ENCODE data around the gene PTPRQ.
A peak's percentile ranks its signal among the peaks of the same experiment; 100 is the strongest.
"Not testable (repeated sequence)": the region's sequence is repeated elsewhere in the genome, so short reads cannot be mapped to it uniquely, and the experiment has no call there.

The PTPRQ gene

GRCh38 chr12:80477521-80478145 is 33.6 kb downstream of the PTPRQ start:
- not testable (repeated sequence) for DNase-seq

- no peak for DNase-seq
Observed at GRCh38 chr12:80484746-80485145, 40.7 kb downstream of the PTPRQ start.

DNA sequence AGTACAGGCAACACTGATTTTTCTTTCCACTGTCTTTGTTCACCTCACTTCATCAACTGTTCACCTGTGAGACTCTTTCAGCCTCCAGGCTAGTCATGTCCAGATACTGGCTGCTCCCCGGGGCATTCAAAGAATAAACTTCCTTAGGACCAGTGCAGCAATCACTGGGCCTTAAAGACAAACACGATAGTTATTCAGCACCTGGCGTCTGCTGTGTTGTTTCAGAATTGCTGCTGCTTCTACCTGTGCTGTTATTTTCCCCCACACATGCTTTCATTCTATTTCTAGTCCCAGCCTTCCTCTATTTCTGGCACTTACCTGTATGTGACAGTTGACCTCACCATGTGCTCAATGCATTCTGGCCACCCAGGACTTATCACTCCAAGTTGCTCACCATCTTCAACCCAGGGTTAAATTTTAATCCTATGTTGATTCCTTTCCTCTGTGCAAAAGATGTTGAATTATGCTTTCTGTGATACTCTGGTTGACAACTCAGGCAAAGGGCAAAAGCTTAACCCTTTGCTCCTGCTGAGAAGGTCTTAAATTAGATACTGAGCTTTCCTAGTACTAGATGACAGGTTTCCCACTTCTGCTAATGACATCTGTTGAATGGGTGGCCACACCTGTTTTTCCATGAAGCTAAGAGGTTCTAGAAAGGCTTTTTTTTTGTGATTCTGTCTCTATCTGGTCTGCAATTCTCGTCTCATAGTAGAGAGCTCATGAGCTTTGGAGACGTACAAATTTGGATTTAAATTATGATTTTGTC is 41.4 kb downstream of the PTPRQ start:
- DNase-seq = no peak

DNA sequence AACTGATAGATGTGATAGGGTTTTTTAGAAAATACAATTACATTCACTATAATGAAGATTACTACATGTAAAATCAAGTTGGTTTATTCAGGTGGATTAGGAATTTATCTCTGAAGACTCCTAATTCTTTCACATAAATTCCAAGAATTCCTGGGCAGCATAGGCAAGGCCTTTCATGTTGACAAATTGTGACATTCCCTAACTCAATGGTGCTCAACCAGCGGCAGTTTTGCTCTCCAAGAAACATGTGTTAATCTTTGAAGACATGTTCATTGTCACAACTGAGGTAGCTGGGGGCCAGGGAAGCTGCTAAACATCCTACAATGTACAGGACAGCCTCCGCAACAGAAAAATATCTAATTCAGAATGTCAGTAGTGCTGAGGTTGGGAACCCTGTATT is 46.3 kb downstream of the PTPRQ start:
- no peak for DNase-seq

DNA sequence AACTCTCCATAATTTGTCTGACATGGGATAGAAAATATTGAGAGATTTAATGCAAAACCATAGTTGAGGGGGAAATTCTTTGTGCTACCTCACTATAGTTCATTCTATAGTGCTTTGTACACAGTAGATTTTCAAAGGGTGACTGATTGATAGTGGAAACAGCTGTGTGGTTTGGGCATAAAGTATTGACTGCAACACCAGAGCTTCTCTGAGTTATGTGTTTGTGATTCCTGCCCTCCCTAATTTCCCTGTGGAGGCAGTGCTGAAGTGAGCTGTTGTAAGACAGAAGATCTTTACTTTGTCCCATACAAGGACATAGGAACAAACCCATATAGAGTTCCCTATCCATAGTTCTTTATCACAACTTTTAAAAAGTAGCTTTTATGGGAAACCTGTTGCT is 47.1 kb downstream of the PTPRQ start:
- no peak for DNase-seq

DNA sequence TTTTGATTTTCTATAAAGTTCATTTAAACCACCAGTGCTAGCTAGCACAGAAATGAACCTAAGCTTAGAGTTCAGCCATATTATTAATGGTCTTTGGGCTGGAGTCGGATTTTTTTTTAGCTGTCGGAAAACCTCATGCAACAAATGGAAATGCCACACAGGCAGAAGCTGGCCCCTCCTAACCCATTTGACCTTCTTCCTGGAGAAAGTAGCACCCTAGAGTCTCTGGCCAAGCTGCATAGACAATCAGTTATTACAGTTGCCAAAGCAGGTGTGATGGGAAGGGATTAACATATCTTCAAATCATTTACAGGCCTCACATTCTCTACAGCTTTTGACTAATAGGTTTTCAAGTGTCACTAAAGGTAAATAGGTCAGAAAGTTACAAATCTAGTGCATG is 49.4 kb downstream of the PTPRQ start:
- DNase-seq = no peak

- no peak for DNase-seq
Observed at GRCh38 chr12:80494836-80495235, 50.8 kb downstream of the PTPRQ start.

DNA sequence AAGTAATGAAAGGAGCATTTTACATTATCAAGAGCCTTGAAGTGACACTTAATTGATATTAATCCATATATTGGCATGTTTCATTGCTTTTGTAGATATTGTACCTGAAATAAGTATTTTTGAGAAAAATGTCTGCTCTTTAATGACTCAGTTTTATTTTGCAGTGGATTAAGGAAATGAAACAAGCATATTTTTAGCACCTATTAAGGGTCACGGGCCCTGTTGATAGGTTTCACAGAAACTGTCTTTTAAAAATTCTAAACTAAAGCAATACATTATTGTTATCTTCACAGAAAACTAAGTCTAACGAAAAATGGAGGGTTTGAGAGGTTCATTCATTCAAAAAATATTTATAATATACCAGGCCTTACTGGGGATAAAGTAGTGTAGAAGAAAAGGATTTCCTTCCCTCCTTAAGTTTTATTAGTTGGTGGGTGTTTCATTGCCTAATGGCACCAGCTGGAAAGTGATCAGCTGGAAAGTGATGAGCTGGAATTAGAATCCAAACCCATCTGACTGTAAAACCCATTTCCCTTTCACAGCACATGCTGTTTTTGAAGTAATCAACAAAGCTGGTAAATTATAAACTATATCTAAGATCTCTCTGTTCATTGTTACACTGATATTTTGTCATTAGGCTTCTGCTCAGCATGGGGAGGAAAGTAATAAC is 54.2 kb downstream of the PTPRQ start:
- DNase-seq = no peak

GRCh38 chr12:80504389-80505163 is 60.5 kb downstream of the PTPRQ start:
- no peak for DNase-seq

- no peak for DNase-seq
Observed at GRCh38 chr12:80509781-80510556, 65.9 kb downstream of the PTPRQ start.

DNA sequence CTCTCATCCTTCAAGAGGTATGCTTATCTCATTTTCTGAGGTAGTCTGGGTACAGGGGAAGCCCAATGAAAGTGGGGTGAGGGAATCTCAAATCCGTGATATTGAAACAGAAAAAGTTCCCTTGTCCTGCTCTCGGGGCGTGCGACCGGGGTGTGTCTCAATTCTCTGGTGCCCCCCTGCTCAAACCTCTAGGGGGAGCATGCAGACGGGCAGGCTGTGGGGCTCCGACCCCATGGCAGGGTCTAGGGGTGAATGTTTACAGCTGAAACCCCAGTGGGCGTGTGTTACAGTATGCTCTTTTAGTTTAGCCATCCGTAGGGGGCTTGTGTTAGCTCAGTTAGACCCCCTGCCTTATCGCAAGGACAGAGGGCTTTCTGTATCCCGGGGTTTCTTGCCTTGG is 68.7 kb downstream of the PTPRQ start:
- DNase-seq = no peak

GRCh38 chr12:80513211-80513610 is 69.2 kb downstream of the PTPRQ start:
- DNase-seq = no peak

DNA sequence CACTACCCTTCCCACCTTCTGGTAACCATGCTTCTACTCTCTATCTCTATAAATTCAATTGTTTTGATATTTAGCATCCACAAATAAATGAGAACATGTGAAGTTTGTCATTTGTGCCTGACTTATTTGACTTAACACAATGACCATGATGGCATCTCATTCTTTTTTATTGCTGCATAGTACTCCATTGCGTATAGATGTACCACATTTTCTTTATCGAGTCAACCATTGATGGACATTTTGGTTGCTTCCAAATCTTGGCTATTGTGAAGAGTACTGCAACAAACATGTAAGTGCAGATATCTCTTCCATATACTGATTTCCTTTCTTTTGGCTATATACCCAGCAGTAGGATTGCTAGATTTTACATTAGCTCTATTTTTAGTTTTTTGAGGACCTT is 73.6 kb downstream of the PTPRQ start:
- no peak for DNase-seq

DNA sequence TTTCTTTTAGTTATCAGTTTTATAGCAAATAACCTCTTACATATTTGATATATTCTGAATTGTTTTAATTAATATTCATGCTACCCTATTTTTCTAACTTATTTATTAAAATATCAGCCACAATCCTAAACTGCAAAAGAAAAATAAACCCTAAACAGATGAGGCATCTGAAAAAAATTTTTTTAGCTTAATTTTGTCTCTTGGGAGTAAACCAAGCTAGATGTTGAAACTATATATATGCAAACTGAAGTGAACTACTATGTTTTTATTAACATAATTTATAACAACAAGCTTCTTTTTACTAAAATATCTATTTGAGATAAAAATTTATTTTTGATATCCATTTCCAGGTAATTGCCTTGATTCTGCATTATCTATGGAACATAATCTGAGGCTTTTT is 87.6 kb downstream of the PTPRQ start:
- DNase-seq = no peak

GRCh38 chr12:80539029-80539428 is 95.0 kb downstream of the PTPRQ start:
- DNase-seq = no peak

GRCh38 chr12:80549298-80549697 is 105.3 kb downstream of the PTPRQ start:
- no peak for DNase-seq

DNA sequence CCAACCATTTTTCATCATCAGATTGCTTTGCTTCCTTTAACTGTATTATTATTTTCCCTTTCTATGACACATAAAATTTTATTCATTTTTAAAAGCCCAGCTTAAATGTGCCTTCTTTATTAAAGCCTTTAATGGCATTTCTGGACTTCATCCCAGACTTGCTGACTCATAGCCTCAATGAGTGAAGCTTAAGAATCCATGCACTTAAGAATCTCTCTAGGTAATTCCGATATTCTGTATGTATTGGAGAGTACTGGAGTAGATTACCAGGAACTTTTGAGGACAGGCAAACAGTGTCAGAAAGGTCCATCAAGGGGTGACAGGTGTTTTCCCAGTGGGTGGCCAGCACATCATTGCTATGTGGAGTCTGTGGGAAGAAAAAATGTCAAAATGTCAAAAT is 107.9 kb downstream of the PTPRQ start:
- DNase-seq = peak; percentile 80

DNA sequence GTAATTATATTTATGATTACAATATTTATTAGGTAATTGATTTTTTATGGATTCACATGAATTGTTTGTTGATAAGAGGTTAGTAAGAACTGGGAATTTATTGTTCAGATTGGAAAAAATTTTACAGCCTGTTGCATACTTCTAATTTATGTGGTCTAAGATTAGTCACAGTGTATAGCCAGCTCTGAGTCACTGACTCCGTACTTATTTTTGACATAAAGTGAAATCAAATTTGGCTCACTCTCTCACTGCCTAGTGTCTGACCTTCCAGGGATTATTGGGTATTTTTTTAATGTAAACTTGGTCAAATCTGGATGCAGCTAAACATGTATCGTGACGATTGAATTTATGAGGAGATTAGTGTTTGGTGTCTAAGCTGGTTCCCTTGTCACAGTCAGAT is 109.3 kb downstream of the PTPRQ start:
- DNase-seq = peak; percentile 72

- no peak for DNase-seq
Observed at GRCh38 chr12:80556566-80556965, 112.5 kb downstream of the PTPRQ start.

DNA sequence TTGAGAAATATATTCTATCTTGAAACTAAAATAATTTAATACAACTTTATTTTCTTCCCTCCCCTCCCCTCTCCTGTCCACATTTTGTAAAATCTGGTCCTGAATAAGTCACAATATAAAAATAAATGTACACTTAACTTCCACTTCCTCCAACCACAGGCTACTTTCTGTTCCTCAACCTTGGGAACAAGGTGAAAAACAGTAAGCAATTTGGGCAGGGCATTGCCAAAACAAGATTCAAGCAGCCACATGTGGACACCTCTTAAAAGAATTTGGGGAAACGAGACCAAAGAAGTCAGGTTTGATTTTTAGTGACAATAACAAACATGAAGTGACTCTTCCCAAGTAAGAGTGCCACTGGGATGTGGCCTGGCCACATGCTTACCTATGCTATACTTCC is 115.7 kb downstream of the PTPRQ start:
- no peak for DNase-seq

DNA sequence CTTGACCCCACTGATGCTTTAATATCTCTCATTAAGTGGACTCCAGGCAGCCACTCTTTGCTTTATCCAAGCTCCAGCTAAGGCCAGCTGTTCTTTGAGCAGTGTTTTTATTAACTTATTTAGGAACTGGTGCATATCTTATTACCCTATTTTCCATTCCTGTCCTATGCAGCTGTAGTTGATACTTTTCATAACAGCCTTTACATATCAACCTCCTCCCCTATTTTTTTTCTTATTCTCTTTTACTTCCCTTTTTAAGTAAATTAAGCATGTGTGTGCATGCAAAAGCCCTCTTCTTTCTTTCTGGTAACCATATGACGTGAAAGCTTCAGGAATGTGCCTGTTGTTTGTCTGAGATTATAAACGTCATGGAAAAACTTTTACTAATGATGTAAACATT is 121.2 kb downstream of the PTPRQ start:
- no peak for DNase-seq

GRCh38 chr12:80567401-80567800 is 123.4 kb downstream of the PTPRQ start:
- no peak for DNase-seq

Data from amniotic stem cell (primary cell).